NCI-H2081 (cell line): Measurements from ENCODE around the gene KCMF1.
"Not testable (repeated sequence)": the region's sequence is repeated elsewhere in the genome, so short reads cannot be mapped to it uniquely, and the experiment has no call there.

Experiments
- DNase-seq, 2 experiments: peaks; one replicate each; lab custom pipeline; 2025; lab: John Stamatoyannopoulos, UW

KCMF1 gene

DNA sequence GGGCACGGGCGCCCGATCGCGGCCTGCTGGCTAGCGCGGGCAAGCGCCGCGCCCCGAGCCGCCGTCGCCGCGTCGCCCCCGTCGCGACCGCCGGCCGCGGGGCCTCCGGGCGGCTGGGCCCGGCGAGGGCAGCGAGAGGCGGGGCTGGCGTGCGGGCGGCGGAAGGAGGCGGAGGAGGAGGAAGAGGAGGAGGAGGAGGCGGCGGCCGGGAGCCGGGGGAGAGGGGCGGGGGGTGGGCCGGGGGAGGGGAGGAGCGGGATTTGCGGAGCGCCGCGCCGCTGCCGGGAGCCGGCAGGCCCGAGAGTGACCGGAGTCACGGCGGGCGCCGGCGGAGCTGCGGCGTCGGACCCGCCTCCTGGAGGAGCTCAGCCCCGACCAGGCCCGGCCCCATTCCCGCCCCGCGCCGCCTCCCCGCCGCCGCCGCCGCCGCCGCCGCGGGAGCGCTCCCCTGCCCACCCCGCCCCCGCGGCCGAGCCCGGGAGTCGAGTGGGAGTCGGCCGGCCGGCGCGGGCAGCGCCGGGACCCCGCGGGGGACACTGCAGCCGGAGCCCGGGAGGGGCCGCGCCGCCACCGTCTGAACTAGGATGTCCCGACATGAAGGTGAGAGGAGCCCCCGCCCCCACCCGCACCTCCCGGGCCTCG lies at the start of gene KCMF1:
Gene KCMF1, plus strand, starts transcription at position 294 of the 642 bp plus-strand sequence. Its CDS starts 291 bp downstream, at position 585.
- DNase-seq = peak; percentile 68 to 76

DNA sequence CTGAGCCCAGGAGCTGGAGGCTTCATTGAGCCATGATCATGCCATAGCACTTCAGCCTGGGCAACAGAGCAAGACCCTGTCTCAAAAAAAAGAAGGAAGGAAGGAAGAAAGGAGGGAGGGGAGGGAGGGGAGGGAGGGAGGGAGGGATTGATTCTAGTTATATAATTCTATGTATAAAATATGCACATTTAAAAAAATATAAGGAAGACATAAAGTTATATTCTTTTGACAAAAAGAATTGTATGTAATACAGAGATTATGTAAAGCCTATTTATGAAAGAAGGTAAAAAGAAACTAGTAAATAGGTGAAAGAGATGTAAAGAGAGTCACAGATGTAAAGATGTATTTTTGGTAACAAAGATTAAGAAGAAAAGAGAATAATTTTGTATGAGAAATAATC lies 48.0 kb upstream of the KCMF1 start:
- no peak for DNase-seq

- DNase-seq = no peak
These were observed 46.5 kb upstream of the KCMF1 start for GRCh38 chr2:84924173-84925106.

DNA sequence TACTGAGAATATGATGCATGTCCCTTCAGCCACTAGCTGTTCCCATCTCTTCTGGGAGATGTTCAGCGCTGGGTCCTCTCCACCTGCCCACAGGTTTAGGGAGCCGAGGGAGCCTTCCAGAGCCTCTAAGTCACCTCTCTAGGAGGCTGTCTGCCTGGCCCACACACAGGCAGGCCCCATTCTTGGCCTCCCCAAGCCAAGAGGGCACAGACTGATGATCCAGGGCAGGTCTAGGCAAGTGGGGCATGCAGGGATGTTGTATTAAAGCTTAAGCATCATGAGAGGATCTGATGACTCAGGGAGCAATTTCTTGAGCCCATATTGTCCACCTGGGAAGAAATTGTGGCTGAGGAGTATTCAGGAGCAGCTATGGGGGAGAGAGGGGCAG lies 45.6 kb upstream of the KCMF1 start:
- DNase-seq = no peak

DNA sequence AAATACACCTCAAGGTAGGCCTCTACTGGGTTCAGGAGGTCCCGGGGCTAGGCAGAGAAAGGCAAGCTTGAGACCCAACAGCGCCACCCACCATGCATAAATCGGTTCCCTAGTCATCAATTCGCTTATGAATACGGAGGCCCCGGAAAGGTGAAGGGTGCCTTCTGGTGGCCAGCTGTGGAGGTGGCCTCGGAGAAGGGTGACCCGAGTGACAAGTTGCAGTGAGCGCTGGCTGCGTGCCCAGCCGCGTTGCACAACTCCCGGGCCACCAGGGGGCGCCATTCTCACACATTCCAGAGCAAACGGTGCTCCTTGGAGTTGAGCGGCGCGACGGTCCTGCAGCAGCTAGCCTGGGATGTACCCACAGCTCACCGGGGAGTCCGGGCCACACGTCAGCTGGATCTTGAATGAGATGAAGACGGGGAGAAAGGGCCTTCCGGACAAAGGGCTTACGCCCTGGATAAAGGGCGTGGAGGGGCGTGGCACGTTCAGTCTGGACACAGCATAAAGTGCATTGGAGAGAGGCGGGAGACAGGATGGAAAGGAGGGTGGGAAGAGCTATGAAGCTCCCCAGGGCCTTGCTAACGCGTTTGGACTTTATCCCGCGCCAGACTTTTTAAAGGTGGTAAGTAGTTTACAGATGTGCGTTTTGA lies 45.1 kb upstream of the KCMF1 start:
- DNase-seq = peak; percentile 89 to 90

DNA sequence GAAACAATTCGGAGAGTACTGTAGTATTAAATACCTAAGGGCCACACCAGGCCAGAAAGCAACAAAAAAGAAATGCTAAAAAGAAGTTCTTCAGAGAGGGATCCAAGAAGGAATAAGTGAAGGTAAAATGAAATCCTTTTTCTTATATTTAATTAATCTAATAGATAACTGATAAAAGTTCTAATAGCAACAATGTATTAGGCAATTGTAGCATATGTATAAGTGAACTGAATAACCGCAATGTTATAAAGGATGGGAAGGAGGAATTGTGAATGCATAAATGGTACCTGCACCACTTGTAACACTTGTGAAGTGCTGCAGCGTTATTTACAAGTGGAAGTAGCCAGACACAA lies 43.7 kb upstream of the KCMF1 start:
- DNase-seq = no peak

GRCh38 chr2:84931384-84931821 lies 39.6 kb upstream of the KCMF1 start:
- no peak for DNase-seq

DNA sequence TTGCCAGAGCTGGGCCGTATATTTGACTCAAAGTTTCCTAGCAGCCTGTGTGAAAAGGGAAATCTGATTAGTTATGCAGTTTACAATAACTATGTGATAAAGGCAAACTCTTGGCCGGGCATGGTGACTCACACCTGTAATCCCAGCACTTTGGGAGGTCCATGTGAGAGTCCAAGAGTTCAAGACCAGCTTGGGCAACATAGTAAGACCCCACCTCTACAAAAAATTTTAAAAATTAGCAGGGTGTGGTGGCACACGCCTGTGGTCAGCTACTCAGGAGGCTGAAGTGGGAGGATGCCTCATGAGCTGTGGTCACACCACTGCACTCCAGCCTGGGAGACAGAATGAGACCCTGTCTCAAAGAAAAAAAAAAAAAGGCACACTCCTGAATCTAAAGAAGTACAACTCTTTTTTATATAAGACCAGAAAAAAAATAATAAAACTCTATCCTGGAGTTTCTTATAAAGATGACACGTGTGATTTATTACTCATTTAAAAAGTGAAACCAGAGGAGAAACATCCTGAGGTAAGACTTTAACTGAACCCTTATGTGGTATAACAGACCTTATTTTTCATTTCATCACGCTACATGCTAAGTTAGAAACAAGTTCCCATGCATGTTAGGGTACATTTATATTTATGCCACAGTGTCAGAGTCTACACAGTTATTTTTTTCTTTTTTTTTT lies 32.6 kb upstream of the KCMF1 start:
- DNase-seq = no peak

DNA sequence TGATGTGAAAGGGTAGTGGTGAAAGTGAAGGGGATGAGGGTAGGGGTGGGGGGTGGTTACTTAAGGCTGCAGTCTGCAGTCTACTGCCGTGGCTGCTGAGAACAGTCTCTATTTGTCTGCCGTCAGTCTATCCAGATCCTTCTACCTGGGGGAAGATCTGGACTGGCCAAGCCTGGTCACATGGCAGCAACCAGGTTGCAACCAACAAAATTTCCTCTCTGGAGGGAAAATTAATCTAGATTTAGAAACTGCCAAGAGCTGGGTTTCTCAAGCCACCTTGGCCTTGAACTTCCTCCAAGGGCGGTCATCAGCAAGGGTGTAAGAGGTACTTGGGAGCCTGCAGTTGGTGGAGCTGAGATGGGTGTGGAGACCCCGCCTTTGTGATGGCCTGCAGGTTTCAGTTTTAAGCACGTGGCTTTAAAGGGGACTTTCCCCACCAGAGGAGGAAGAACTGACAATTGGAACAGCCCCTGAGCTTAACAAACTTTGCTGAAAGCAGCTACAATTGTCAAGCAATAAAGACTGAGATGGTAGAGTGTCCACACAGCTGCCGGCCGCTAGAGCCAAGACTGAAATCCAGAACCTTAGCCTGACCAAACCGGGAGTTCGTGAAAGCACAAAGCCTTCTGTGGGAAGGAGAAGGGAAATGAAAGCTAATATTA lies 31.4 kb upstream of the KCMF1 start:
- no peak for DNase-seq

- DNase-seq = no peak
These were observed 30.9 kb upstream of the KCMF1 start for GRCh38 chr2:84940088-84940470.

GRCh38 chr2:84940831-84941412 lies 30.0 kb upstream of the KCMF1 start:
- no peak for DNase-seq

- DNase-seq = no peak
These were observed 28.8 kb upstream of the KCMF1 start for GRCh38 chr2:84942166-84942565.

- DNase-seq = no peak
These were observed 28.0 kb upstream of the KCMF1 start for GRCh38 chr2:84942964-84943421.

DNA sequence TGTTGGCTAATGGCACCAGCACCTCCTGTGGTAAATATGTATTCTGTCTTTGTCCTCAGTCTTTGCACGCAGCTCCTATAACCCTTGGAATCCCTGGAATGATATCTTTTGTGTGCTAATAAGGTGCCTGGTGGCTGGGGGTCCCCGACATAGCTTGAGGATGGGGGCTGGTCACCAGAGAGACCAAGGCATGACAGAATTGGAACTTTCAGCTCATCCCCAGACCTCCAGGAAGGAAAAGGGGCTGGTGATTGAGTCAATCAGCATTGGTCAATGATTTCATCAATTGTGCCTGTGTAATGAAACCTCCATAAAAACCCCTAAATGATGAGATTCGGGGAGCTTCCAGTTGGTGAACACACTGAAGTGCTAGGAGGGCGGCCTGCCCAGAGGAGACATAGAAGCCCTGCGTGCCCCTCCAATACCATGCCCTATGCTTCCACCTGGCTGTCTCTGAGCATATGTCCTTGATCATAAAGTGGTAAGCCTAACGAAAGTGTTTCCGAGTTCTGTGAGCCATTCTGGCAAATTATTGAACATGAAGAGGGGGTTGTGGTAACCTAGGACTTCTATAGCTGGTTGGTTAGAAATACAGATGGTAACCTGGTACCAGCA lies 26.6 kb upstream of the KCMF1 start:
- no peak for DNase-seq

DNA sequence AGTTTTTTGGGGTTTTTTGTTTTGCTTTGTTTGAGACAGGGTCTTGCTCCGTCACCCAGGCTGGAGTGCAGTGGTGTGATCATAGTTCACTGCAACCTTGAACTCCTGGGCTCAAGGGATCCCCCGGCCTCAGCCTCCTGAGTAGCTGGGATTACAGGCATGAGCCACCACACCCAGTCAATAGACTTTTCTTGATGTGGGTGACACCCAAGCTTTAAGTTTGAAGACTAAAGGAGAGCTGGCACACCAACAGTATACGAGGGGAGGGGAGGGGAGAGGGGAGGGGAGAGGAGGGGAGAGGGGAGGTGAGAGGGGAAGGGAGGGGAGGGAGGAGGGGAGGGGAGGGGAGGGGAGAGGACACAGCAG lies 25.1 kb upstream of the KCMF1 start:
- DNase-seq = not testable (repeated sequence)

DNA sequence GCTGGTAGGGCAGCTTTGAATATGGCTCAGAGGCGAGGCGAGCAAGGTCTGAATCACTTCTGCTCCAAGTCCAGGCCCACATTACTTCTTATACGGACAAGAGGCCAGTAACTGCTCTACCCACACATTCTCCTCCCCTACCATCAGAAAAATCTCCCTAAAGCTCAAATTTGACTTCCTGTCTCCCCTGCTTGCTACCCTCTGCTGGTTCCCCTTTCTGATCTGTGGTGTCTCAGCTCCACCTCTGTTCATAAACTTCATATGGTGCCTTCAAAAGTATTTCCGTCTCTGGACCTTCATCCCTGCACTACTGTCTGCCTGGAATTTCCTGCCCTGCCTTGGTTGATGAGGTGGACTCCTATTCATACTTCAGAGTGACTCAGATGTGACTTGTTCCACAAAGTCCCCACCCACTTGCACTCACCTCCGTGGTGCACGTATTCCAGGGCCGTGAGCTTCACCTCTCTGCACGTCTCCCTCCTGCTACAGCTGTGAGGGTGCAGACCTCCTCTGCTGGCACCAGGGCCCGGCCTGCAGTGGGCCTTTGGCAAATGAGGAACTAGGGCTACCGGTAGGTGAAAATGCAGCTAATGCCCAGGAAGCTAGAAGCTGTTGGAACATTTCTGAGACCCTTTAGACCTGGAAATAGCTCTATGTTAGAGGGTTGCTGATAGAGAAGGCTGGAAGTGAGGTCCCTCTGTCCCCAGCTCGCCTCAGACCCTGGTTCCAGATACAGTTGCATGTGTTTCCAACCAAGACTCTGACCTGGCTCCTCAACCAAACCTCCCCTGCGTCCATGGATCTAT lies 24.6 kb upstream of the KCMF1 start:
- DNase-seq = no peak

DNA sequence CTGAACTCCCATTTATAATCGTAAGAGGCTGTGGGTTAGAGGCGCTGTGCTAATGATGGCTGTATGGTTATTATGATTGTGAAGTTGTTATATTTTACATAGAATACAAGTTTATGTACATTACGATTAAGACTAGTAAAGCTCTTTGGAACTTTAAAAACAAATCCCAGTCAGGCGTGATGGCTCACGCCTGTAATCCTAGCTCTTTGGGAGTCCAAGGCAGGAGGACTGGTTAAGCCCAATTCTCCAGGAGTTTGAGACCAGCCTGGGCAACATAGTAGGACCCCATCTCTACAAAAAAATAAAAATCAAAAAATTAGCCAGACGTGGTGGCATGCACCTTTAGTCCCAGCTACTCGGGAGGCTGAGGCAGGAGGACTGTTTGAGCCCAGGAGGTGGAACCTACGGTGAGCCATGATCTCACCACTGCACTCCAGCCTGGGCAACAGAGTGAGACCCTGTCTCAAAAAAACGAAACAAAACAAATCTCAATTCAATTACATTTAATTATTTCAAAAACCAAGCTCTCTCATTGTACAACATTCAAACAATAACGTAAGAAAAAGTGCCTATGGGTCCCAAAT lies 23.9 kb upstream of the KCMF1 start:
- no peak for DNase-seq

DNA sequence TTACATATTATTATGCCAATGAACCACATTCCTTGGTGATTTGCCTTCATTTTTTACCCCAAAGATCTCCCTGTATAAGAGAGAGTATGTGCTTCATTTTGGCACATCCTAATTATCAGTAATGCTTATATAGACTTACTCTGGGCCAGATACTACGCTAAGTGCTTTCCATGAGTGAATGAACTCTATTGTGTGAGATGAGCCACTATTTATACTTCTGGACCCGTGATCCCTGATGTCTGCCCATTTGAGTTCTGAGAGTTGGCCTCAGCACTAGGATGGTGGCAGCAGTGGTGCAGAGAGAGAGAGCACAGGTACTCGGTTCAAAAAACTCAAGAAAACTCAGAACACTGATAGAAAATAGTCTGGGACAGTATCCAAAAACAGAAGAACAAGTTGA lies 17.4 kb upstream of the KCMF1 start:
- no peak for DNase-seq

- no peak for DNase-seq
These were observed 16.6 kb upstream of the KCMF1 start for GRCh38 chr2:84954329-84954728.
